Measurements from ENCODE around the gene PALB2. TPM values are rescaled to one million over a fixed set of nuclear protein-coding genes. Genes with fewer than 3 reads are reported as not detected.

The PALB2 gene
- polyA plus RNA-seq, 1 of the 3 experiments (the other 2 are of a cell fraction): 3.3 TPM

- no peak for DNase-seq
- TF ChIP-seq EZH2phosphoT487 (IDR thresholded peaks at IDR 0.05; ENCODE audit: borderline replicate concordance, low read depth) (no peak), NFIC (IDR thresholded peaks at IDR 0.05; ENCODE audit: borderline replicate concordance) (0 out of 2 replicates have a peak, but pooled peaks have one; percentile 17)
- H3K36me3 ChIP-seq (replicated peaks in 1 of 2; ENCODE audit: control insufficient read depth in 1 of 2, insufficient read depth in 2 of 2, low read length in 1 of 2): peaks cover 28 to 30% of the 10 kb centered on the region in 2 experiments
- H3K4me1 ChIP-seq (ENCODE audit: control insufficient read depth in 1 of 2, insufficient read depth in 2 of 2, low read depth in 1 of 2, low read length in 1 of 2): no peaks in the 10 kb centered on the region
- H3K79me2 ChIP-seq (ENCODE audit: insufficient read depth): no peaks in the 10 kb centered on the region
- POLR2A ChIA-PET: no interaction called here
- H3K9me3 ChIP-seq: no peaks in the 10 kb centered on the region
- H3K27ac ChIP-seq (ENCODE audit: low read depth in 2 of 2, low read length in 1 of 2): no peak overlapping the region
- no peaks in the 10 kb centered on the region for H3K9me2 ChIP-seq
- 83% methylated on average over 5 of the region's 5 CpGs for WGBS (ENCODE audit: low lambda C conversion rate)
- H3K27me3 ChIP-seq (ENCODE audit: insufficient read depth): no peaks in the 10 kb centered on the region
- H4K20me1 ChIP-seq (ENCODE audit: insufficient read depth): no peaks in the 10 kb centered on the region
- peaks cover 24% of the 10 kb centered on the region for H3F3A ChIP-seq (replicated peaks; ENCODE audit: insufficient read depth)
- no peak overlapping the region for H3K4me2 ChIP-seq
- H3K9ac ChIP-seq: no peak overlapping the region
- no peak overlapping the region for H2AFZ ChIP-seq (ENCODE audit: low read depth)
- CTCF ChIA-PET: interaction anchor here (3.5 kb wide), 1 partner anchor 18 kb away, joined by 10 read pairs; the partner anchor contains the start of gene NDUFAB1
- H3K4me3 ChIP-seq (ENCODE audit: low read depth in 2 of 2, low read length in 1 of 2): no peak overlapping the region
Observed at GRCh38 chr16:23578101-23578830, 62.8 kb downstream of the PALB2 start.

GRCh38 chr16:23577493-23577892, 63.6 kb downstream of the PALB2 start:
- no peaks in the 10 kb centered on the region for H3K4me1 ChIP-seq (ENCODE audit: control insufficient read depth in 1 of 2, insufficient read depth in 2 of 2, low read depth in 1 of 2, low read length in 1 of 2)
- H4K20me1 ChIP-seq (ENCODE audit: insufficient read depth): no peaks in the 10 kb centered on the region
- DNase-seq: no peak
- ChIA-PET POLR2A (no interaction called here), CTCF (interaction anchor here (3.5 kb wide), 1 partner anchor 19 kb away, joined by 10 read pairs; the partner anchor contains the start of gene NDUFAB1)
- TF ChIP-seq USF2 (IDR thresholded peaks at IDR 0.05; ENCODE audit: borderline replicate concordance, low read depth, low read length) (no peak), EZH2phosphoT487 (IDR thresholded peaks at IDR 0.05; ENCODE audit: borderline replicate concordance, low read depth) (no peak), ELF1 (IDR thresholded peaks at IDR 0.05) (no peak), POLR2AphosphoS5 (IDR thresholded peaks at IDR 0.05; ENCODE audit: low read depth, low read length) (no peak), REST (IDR thresholded peaks at IDR 0.05; ENCODE audit: low read depth, low read length) (no peak), GABPA (IDR thresholded peaks at IDR 0.05; ENCODE audit: low read depth) (no peak), TEAD4 (IDR thresholded peaks at IDR 0.05; ENCODE audit: borderline replicate concordance, insufficient read depth) (no peak), GATA2 (CRISPR knock-in tag; IDR thresholded peaks at IDR 0.05) (no peak), TCF12 (IDR thresholded peaks at IDR 0.05) (no peak), USF1 (IDR thresholded peaks at IDR 0.05; ENCODE audit: borderline replicate concordance, low read depth) (no peak), NRF1 (IDR thresholded peaks at IDR 0.05; ENCODE audit: low read depth, low read length) (no peak)
- H3F3A ChIP-seq (replicated peaks; ENCODE audit: insufficient read depth): peaks cover 26% of the 10 kb centered on the region
- WGBS (ENCODE audit: low lambda C conversion rate): 83% methylated on average over 2 of the region's 2 CpGs
- no peaks in the 10 kb centered on the region for H3K9me2 ChIP-seq
- no peak overlapping the region for H2AFZ ChIP-seq (ENCODE audit: low read depth)
- no peaks in the 10 kb centered on the region for H3K27me3 ChIP-seq (ENCODE audit: insufficient read depth)
- no peak overlapping the region for H3K27ac ChIP-seq (ENCODE audit: low read depth in 2 of 2, low read length in 1 of 2)
- no peaks in the 10 kb centered on the region for H3K79me2 ChIP-seq (ENCODE audit: insufficient read depth)
- H3K36me3 ChIP-seq (replicated peaks in 1 of 2; ENCODE audit: control insufficient read depth in 1 of 2, insufficient read depth in 2 of 2, low read length in 1 of 2): peaks cover 28 to 38% of the 10 kb centered on the region in 2 experiments
- H3K4me2 ChIP-seq: no peak overlapping the region
- H3K9ac ChIP-seq: no peak overlapping the region
- H3K4me3 ChIP-seq (ENCODE audit: low read depth in 2 of 2, low read length in 1 of 2): no peak overlapping the region
- H3K9me3 ChIP-seq: no peaks in the 10 kb centered on the region

All from SK-N-SH (cell line).